NCI-H226 (cell line): Measurements from ENCODE around the gene CUX1.
"Not testable (repeated sequence)": the region's sequence is repeated elsewhere in the genome, so short reads cannot be mapped to it uniquely, and the experiment has no call there.

Experiments
- DNase-seq: peaks from one replicate; pipeline ENCODE4 v3.0.0-alpha.2; 2015

CUX1 gene

GRCh38 chr7:102203218-102203617 lies 385.8 kb downstream of the CUX1 start:
- no peak for DNase-seq

GRCh38 chr7:102204212-102204611 lies 386.8 kb downstream of the CUX1 start:
- DNase-seq = no peak

GRCh38 chr7:102205915-102206314 lies 388.5 kb downstream of the CUX1 start:
- no peak for DNase-seq

GRCh38 chr7:102208826-102209225 lies 391.4 kb downstream of the CUX1 start:
- no peak for DNase-seq

GRCh38 chr7:102210787-102211186 lies 393.4 kb downstream of the CUX1 start:
- DNase-seq = no peak

- DNase-seq = no peak
Observed at GRCh38 chr7:102211590-102212550, 394.4 kb downstream of the CUX1 start.

GRCh38 chr7:102214477-102215072 lies 397.1 kb downstream of the CUX1 start:
- DNase-seq = no peak

GRCh38 chr7:102215256-102215655 lies 397.8 kb downstream of the CUX1 start:
- no peak for DNase-seq

GRCh38 chr7:102215711-102216110 lies 398.3 kb downstream of the CUX1 start:
- DNase-seq = no peak

GRCh38 chr7:102216573-102217314 lies 399.3 kb downstream of the CUX1 start:
- DNase-seq = no peak

- DNase-seq = peak; percentile 18
Observed at GRCh38 chr7:102220229-102220850, 402.9 kb downstream of the CUX1 start.

- peak; percentile 78 for DNase-seq
Observed at GRCh38 chr7:102220960-102221800, 403.8 kb downstream of the CUX1 start.

GRCh38 chr7:102221961-102222360 lies 404.5 kb downstream of the CUX1 start:
- no peak for DNase-seq

- DNase-seq = no peak
Observed at GRCh38 chr7:102222445-102222844, 405.0 kb downstream of the CUX1 start.

GRCh38 chr7:102223184-102223583 lies 405.8 kb downstream of the CUX1 start:
- no peak for DNase-seq

- DNase-seq = no peak
Observed at GRCh38 chr7:102225025-102225424, 407.6 kb downstream of the CUX1 start.

GRCh38 chr7:102227371-102227770 lies 409.9 kb downstream of the CUX1 start:
- no peak for DNase-seq

- DNase-seq = no peak
Observed at GRCh38 chr7:102228935-102229334, 411.5 kb downstream of the CUX1 start.

GRCh38 chr7:102230162-102230561 lies 412.7 kb downstream of the CUX1 start:
- not testable (repeated sequence) for DNase-seq

GRCh38 chr7:102230593-102230992 lies 413.2 kb downstream of the CUX1 start:
- no peak for DNase-seq

GRCh38 chr7:102232611-102233286 lies 415.3 kb downstream of the CUX1 start:
- DNase-seq = no peak
